Effector CD4-positive, alpha-beta T cell (primary cell): ENCODE results near the gene PLXNA2.

Source experiments
- DNase-seq: peaks from one replicate; pipeline ENCODE4 v3.0.0-alpha.2; 2020

The PLXNA2 gene

DNA sequence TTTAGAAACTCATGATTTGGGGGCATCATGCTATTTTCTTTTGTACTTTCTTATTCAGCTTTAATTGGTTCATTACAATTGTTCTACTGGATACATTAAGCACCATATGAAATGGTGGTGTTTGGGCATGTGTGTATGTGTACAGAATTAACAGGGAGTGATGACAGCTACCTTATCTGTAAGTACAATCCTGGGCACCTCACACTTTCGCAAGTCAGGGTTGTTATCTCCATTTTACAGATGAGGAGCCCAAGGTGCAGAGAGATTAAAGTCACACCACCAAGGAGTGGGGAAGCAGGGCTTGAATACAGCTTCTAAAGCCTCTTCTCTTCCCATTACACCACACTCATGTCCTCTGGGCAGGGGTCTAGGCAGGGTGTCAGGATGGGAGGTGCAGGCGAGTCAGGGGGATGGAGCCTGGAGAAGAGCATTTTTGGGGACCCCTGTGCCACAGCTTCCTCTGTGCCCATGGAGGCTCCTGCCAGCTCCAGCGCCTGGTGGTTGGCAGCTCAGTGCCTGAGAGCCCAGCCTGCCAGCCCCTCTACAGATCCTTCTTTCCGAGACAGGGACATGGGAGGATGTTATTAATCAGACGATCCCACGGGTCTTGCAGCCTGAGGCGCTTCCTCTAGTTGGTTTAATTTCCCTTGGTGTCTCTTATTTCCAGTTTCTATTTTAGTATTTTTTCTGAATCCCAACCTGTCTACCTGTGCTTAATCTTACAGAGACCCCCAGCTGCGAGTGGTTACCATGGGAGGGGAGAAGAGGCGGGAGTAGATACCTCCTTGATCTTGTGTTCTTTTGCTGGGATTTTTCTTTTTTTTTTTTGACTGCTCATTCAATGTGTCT is 207.0 kb downstream of the PLXNA2 start:
- DNase-seq: no peak

DNA sequence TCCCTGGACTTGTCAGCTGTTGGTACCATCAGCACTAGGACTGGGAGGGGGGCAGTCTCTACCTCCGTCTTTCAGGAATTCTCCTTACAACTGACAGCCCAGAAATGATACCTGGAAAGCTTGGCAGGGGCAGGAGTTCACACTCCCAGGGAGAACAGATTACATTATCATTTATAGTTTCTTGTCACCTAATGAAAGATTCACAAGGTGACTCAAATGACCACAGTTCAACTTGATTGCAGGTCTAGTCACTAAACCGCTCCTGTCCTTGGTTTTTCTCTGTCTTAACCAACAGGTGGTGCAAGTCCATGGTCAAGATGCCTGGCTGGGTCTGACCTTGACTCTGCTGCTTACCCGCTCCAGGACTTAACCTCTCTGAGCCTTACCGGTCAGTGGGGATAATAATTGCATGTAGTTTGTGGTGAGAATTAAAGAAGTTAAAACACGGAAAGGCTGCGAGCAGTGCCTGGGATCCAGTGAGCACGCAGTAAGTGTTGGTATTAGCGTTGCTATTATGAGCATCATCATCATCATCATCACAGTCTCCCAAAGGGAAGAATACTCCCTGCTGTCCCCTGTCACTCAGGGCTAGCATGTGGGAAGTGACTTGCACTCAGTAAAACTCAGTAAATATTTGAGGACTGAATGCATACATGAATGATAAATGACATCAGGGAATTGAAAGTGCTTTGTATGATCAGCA is 207.9 kb downstream of the PLXNA2 start:
- no peak for DNase-seq

DNA sequence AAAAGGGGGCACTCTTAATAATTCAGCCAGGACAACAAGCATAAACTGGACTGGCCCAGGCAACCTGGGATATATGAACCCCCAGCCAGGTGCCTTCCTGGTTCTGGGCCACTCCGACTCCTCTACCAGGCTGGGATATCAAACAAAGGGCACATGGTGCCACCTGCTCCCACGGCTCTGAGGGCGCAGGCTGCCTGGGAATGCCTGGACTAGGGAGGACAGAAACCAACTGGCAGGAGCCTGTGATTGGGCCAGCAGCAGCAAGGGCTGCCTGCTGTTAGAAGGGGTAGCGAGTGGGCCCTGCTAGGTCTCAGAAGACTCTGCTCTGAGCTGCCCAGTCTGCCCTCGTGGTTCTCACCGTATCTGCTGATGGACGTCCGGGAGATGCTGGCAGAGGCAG is 210.0 kb downstream of the PLXNA2 start:
- no peak for DNase-seq

DNA sequence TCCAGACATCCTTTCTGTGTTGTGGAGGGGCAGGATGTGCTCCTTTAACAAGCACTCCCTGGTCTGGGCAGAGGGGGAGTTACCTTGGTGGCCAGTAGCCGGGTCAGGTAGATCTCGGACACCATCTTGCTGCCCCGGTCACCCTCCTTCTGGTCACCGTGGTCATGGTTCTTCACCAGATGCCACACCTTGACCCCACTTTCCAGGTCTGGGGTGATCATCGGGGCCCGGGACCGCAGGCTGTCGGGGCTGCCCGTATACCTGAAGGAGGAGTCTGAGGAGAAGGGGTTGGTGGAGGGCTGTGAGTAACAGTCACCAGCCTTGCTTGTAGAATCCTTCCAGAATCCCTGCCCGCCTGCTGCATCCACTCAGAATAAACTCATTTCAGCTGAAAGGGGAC is 210.9 kb downstream of the PLXNA2 start:
- no peak for DNase-seq

DNA sequence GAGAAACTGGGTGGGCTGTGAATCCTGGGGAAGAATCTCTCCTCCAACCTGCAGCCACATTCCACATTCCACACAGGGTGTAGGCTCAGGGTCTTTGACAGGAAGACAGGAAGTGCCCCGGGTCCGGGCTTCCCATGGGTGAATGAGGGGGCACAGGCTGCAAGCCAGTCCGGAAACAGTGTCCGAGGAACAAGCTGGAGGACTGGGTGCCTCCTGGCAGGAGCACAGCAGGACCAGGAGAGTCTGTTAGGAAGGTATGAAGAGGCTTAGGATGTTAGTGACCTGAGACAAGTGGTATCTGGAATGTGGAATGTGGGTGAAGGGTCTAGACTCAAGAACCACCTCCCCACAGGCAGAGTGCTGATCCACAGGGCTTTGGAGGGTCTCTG is 212.3 kb downstream of the PLXNA2 start:
- DNase-seq: no peak

DNA sequence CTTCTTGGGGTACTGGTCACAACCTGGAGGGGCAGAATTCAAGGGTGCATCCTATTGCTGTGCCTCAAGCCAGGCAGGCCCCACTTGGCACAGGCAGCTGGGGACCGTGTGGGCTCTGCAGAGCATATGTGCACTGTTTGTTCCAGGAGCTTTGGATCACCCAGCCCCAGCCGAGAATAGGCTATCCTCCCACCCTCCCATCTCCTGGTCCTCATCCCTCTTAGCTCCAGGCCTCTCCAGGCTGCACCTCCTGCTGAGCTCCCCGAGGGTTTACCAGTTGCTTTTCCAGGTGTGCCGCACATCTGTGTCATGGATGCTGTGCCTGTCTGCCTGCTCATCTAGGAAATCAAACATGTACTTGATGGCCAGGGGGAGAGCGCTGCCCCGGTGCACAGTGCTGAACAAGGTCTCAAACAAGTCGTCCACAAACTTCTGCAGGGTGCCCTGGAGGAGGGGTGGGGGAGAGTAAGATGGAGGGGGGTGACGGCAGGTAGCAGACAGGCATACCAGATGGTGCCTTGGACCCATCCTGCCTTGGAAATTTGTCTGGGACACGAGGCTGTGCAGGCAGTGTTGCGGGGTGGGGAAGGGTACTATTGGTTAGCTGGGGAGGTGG is 212.8 kb downstream of the PLXNA2 start:
- no peak for DNase-seq

DNA sequence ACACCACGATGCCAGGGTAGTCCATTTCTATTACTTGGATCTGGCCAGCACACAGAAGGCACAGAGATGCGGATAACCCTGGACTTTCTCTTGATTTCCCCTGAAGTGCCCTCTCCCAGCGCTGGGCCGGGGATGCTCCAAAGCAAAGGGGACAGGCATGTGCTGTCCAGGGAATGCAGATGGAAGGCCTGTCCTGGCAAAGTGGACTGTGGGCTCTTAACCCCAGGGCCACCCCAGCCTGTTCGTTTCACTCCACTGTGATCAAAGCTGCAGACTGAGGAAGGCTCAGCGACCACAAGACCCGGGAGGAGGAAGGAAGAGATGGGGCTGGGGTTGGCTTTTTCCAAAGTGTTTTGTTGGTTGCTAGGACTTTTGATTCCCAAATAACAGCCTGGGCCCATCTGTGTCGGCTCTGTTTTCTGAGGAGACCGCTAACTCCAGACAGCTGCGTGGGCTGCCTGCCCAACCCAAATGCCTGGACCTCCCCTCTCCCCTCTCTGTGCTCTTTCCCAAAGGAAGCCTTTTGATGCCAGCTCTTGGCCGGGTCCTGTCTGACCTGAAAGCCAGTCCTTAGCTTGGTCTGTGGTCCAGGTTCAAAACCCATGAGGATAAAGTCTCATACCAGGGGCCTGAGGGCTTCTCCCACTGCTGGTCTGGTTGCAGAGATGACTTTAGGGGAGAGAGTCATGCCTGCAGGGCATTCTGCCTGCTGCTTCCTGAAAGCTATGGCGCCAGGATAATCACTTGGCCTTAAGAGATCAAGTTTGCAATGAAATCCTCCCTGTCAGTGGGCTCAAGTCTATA is 213.7 kb downstream of the PLXNA2 start:
- DNase-seq: no peak

DNA sequence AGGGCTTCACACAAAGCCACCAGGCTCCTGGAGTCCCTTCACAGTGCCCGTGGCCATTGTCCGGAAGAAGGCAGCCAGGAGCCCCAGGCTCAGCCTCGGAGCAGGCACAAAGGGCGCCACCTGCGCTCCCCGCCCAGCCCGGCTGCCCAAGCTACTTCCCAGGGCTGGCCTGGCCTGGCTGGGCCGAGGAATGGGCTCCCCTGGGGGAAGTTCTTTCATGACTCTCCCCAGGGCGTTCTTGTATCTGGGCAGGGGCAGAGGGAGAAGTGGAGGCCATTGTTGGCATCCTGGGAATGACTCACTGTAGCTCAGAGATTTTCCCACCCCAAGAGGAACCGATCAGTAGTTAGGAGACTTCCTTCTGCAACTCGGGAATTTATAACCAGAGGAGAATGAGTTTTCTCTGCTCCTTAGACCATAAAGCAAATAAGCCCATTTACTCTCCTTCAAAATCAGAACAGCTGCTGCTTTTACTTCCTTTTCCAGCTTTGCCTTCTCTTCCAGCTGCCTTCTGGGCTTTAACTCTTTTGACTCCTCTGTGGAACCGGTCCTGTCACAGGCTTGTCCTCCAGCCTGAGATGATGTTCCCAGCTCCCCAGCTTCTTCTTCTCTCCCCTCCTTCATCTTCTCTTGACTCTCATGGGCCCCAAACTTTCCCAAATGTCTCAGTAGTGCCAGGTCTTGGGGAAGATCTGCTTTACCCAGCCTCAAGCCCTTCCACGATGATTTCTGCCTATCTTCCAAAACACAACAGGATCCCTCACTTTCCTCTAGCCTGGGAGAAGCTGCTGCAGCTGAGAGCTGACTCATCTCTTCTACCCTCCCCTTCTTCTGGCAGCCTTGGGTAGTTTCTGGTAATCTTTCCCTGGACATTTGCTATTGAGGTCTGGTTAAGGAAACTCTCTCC is 214.6 kb downstream of the PLXNA2 start:
- DNase-seq: no peak

DNA sequence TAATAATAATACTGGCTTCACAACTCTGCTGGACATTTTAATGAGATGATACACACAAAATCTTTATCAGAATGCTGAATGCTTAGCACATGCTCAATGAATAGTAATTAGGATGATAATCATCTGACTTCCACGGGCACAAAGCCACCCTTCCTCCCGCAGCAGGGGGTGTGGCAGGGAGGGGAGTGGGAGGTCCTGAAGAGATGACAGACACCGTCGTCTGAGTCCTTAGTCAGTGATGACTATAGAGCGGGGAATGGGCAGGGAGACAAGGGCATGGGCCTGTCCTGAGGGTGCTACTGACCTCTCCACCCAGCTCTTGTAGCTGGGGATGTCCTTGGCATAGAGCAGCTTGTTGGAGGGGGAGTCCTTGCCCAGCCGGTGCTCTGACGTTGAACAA is 215.7 kb downstream of the PLXNA2 start:
- DNase-seq: no peak

DNA sequence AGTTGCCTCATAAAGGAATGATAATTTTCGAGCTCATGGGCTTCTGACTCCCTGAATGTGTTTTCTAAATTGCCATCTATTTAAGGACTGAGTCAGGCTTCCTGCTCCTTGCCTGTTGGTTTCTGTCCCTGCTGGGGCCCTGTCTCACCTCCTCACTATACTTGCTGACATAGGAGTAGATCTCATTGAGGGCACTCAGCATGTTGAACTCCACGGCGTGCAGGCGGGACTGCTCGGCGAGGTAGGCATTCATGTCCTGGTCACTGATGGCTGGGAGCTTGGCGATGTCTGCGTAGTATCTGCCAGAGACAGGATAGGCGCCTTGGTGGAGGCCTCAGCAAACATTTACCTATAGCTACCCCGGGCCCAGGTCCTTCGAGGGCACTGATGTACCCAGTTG is 216.3 kb downstream of the PLXNA2 start:
- no peak for DNase-seq

DNA sequence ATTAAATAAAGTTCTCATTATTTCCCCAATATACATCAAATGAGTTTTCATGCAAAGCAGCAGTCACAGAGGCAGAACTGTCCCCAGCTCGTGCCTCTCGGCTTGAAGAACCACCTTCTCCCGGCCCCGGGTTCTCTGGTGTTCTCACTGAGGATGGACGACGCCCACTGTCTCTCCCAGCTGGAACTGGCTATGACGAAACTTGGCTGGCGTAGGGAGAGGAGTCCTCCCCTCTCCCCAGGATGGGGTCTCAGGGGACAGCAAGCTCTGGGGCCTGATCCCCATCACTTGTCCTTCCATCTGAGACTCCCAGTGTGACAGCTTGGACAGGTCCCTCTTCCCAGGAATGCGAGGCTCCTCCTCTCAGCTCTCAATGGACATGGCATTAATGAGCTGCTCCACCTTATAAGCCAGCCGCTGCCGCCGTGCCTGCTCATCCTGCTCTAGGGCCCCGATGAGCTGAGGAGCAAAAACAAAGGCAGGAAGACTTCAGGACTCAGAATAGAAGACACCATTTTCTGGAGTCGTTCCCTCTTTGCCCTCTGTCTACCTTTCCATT is 217.2 kb downstream of the PLXNA2 start:
- no peak for DNase-seq

DNA sequence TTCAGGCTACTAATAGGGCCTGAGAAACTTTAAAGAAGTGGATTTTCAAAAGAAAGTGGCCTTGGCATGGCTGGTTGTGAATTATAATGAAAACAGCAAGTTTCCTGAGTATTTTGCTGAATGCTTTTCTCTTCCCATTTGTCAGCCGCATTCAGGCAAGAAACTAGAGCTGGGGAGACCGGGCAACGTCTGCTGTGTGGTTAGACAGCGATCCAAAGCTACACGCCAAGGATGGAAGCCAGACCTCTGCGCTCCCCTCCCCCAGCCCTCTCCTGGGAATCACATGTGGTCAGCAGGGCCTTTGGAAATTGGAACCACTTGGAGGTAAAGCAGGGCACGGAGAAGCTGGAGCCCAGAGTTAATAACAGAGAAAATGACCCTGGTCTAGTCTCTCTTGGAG is 219.2 kb downstream of the PLXNA2 start:
- no peak for DNase-seq

DNA sequence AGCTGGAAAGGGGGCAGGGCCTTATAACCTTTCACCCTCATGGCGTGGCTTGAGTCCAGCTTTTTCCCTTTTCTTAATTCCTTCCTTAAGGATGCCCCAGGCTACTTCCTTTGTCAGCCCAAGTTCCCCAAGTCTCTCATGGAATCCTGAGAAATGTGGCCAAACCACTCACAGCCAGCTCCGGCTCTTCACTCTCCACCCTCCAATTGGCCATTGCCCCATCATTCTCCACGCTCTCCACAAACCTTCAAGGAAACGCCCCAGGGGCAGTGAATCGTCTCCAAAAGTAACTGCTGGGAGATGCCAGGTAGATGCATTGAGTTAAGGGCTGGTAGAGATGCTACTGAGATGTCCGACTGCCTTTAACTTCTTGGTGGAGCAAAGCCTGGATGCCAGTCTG is 219.8 kb downstream of the PLXNA2 start:
- DNase-seq: no peak

DNA sequence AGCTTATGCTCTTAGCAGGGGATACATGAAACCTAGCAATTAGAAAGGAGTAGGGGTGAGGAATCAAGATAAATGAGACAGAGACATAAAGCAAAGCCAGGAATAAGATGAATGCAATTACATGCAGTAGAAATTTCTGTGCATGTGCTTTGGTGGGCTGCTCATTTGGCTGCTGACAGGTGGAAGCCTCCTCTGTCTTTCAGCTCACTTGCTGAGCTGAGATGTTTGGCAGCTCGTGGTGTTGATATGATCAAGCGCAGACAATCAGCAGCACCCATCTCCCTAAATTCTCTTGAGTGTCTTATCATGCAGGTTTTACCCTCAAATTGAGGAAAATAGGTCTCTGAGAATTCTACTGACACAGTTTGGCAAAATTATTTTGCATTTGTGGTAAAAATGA is 224.9 kb downstream of the PLXNA2 start:
- DNase-seq: no peak

DNA sequence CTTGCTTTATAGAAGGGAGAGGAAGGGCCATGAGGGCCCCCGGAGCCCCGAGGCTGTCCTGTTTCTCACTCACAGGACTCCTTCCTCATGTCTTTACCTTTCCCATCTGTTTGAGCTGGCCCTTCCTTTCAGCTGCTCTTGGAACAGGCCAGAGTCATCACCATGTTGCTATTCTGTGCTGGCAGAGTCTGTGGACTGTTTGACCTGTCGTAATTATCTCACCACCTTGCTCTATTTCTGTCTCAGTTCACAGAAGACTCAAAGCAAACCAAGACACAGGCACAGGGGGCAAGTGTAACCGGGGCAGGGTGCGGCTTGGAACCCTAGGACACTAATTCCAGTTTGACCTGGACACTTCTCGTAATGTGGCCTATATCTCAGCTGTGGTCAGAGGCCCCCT is 228.9 kb downstream of the PLXNA2 start:
- DNase-seq: no peak

DNA sequence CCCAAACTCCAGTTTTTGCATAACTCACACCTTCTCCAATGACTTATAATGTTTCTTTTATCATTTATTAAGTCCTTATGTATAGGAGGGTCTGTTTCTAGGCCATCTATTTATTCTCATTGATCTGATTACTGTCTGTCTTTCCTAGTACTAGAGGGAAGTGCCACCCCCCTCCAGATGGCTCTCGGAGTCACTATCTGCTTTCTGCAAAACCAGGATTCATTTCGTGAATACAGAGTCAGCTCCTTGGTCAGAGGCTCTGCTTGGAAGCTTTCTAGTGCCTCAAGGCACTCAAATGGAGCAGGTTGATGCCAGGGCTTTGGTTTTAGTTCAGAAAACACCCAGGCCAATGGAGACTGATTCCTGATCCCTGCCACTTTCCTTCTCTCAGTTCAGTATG is 231.0 kb downstream of the PLXNA2 start:
- DNase-seq: no peak

DNA sequence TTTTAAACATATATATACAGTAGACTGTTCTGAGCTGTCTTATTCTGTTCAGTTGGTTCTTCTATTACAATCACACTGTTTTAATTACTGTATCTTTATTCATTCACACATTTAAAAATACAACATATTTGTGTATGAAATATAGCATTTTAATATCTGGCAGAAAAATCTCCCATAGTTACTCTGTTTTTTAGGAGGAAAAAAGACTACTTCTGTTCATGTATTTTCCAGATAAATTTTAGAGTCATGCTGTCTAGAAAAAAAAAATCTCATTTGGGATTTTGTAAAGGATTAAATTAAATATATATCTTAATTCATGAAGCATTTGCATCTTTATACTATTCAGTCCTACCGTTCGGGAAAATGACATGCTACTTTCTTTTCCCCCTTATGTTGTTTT is 231.5 kb downstream of the PLXNA2 start:
- DNase-seq: no peak

DNA sequence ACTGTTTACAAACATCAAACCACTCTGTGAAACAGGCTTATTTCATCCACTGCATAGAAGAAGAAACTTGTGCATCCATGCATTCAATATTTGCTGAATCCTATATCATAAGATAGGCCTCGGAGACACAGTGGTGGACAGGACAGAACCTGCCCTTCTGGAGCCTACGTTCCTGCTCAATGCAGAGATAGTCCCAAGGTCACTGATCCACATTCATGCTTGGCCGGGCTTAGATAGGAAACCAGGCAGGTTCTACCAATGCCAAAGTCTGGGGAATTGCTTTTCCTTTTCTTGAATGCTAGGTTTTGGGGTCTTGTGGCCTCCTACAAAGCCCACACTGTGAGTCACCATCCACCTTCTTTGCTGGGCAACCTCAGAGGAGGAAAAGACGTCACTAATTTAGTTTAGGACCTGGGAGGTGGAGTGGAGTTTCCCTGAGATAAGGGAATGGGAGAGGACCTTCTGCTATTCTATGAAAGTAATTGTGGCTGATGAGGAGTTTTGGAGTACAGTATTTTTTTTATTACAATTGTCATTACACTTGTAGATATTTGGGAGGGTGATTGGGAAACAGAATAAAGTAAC is 233.6 kb downstream of the PLXNA2 start:
- no peak for DNase-seq

DNA sequence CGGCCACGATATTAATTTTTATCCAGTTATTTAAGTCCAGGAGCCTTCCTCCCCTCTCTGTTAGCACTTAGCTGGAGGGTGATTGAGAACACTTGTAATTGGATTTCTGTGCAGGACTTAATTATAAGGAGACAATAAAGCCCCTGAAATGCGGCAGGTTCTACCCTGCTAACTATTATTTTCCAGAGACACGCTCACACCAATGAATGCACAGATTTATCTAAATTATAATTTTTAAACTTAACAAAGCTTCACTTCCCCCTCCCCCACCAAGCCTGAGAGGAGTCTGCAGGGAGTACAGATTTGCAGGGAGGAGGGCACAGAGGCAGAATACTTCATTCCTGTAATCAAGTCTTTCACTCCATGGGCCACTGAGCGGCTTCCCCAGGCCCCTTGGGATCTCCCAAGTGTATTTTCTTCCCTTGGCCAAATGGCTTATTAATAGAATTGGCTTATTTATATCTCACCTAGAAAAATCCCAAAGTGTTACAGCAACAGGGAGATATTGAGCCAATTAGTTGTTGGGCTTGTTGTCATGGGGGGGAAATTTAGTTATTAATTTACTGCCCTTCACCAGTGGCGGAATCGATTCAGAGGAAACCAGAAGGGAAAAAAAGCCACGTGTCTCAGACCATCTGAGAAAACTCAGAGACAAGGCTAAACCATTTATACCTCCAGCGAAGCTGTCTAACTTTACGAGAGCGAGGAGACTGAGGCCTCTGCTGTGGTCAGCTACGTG is 234.3 kb downstream of the PLXNA2 start:
- no peak for DNase-seq

DNA sequence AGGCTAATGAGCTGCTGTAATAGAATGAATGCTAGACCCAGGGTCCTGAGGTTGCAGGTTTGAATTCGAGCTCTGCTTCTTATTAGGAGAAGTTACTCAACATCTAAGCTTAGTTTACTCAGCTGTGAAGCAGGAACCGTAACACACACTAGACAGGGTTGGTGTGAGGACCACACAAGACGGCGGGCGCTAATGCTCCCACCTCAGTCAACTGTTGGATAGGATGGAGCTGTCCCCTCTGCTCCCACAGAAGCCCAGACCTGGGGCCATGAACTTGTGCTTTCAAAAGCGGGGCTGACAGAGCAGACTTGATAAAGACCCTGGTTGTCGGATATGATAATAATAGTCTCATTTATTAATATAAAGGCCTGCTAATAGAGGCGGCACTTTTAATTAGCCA is 234.9 kb downstream of the PLXNA2 start:
- DNase-seq: no peak

DNA sequence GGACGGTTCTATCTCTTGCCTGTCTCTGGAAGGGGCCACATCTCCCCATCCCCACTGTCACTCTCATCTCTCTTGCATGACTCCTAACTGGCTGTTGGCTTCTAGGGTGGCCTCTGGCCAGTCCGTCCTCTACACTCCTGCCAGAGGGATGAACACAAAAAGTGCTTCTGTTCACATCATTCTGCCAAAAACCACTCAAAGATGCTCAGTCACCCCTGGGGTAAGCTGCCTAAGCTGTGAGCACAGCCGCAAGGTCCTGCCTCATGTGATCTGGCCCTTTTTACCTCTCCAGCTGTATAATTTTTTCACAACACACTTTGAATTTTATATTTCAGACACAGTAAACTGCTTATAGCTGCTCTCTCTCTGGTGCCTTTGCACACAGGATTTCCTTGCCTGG is 235.7 kb downstream of the PLXNA2 start:
- no peak for DNase-seq
